ENCODE measurements around the gene RNF223.
"Not testable (repeated sequence)": the region's sequence is repeated elsewhere in the genome, so short reads cannot be mapped to it uniquely, and the experiment has no call there.

RNF223 gene

GRCh38 chr1:1041873-1042272 lies 32.2 kb downstream of the RNF223 start:
- no peak for DNase-seq

- DNase-seq, result no peak
Observed at GRCh38 chr1:1041092-1041523, 33.0 kb downstream of the RNF223 start.

DNA sequence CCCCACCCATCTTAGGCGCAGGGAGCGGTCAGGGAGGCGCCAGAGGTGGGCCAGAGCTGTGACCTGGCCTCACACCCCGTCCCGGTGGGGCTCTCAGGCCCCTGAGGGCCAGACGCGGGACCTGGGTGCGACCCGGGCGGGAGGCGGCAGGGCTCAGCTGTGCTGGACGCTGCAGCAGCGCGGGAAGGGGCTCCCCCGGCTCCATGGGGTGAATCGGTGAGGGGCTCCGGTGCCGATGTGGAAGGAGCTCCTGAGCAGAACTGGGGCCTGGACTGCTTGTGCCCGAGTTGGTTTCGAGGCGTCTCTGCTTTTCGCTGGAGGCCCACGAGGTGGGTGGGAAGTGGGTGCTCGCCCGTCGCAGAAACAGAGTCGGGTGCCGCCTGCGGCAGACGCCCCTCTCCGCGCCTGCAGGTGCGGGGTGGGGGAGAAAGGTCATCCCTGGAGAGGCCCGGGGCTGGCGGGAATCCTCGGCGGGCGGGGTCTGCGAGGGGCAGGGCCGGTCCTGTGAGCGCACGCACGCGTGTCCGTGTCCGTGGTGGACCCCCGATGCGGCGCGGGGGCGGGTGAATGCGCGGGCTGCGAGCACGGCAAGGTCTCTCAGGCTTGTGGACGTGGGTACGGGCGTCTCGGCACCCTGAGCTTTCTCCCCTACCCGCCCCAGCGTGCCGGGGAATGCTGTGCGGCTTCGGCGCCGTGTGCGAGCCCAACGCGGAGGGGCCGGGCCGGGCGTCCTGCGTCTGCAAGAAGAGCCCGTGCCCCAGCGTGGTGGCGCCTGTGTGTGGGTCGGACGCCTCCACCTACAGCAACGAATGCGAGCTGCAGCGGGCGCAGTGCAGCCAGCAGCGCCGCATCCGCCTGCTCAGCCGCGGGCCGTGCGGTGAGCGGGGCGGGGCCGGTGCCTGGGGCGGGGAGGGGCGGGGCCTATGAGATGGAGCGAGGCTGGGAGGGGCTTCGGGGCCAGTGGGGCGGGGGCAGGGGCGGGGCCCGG lies 33.8 kb downstream of the RNF223 start:
- peak; percentile 16 for DNase-seq

- no peak for DNase-seq
Observed at GRCh38 chr1:1039145-1039910, 34.8 kb downstream of the RNF223 start.

DNA sequence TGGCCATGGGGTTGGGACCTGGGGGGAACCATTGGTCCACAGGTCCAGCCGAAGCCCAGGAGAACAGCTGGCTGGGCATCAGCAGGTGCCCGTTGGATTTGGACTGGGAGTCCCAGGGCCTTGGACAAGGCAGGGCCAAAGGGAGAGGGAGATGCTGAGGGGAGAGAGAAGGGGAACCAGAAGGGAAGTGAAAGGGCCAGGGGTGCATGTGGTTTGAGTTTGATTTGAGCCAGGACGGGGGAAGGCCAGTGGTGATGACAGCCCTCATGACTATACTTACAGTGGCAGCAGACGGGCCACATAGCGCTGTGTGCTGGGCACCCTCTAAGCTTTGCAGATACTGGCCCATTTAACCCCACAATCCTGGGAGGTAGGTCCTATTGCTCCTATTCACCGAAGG lies 35.4 kb downstream of the RNF223 start:
- DNase-seq, result no peak

GRCh38 chr1:1037366-1038327 lies 36.5 kb downstream of the RNF223 start:
- DNase-seq, result no peak

DNA sequence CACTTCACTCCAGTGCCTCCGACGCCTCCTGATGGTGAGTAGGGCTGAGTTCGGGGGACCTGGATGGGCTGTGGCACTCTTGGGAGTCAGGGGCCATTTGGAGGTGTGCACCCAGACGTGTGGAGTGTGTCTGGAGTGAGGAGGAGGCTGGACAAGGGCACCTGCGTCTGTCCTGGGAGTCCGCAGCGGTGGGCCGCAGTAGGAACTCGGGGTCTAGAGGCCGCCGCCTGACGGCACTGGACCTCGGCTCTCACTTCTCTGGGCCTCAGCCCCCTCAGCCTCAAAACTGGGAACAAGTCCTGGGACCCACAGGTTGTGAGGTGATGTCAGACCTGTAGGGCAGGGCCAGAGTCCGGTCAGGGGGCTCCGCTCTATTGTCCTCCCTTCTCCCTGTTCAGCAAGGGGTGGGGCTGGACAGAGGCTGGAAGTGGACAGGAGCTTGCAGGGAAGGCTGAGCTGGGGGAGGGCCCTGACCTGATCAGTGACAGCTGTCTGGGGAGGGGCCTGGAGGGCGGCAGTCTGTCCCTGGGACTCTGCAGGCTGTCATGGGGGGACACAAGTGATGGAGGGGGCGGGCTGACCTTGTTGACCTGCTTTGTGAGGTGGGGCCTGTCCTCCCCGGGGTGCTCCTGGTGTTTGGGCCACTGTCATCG lies 38.7 kb downstream of the RNF223 start:
- DNase-seq, result no peak

- DNase-seq, result no peak
Observed at GRCh38 chr1:1034439-1034781, 39.7 kb downstream of the RNF223 start.

DNA sequence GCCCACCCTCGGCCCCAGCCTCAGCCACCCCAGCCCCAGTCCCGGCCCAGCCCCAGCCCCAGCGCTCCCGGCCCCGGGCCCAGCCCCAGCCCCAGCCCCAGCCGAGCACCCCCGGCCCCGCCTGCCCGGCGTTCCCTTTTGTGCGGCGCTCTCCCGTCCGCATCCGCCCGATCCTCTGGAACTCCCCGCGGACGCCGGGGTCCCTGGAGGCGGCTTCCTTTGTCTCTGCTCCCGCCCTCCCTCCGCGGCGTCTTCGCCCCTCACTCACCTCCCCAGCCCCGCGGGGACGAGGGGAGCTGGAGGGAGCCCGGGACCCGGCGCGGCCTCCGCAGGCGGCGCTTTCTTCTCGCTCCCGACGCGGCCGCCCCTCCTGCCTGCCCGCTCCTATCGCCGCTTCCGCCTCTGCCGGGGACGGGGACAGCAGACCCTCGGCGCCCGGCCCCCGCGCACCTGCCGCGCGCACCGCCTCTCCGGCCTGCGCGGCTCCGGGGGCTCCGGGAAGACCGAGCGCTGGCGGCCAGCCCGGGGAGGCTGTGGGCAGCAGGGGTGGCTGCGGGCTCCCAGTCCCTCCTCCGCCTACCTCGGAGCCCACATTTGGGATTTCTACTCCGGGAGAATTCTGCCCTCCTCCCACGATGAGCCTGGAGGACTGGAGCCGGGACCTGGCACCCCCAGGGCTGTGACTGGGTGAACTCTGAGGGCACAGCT lies 40.2 kb downstream of the RNF223 start:
- DNase-seq, result no peak

DNA sequence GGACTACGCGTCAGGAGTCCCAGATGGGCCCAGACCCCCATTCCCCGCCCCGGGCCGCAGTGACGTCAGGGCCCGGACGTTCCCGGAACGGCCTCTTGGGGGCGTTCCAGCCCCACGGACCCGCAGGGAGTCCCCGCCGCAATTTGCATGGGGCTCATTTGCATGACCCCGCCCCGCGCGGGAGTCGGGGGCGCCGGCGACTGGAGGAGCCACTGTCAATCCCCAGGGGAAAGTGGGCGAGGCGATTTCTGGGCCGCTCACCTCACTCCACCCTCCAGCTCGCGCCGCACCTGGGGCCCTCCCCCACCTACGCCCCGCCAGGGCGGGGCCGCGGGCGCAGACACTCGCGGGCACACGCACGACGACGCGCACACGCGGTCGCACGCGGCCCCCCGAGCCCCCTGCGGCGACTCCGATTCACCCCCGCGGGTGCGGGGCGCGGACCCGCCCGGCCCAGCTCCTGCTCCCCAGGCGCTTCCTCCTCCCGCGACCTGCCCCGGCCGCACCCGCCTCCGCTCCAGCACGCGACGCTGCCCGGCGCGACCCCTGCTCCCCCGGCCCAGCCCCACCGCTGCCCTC lies 41.0 kb downstream of the RNF223 start:
- DNase-seq, result peak; percentile 92

GRCh38 chr1:1032424-1032823 lies 41.7 kb downstream of the RNF223 start:
- DNase-seq, result no peak

- no peak for DNase-seq
Observed at GRCh38 chr1:1031659-1032235, 42.4 kb downstream of the RNF223 start.

DNA sequence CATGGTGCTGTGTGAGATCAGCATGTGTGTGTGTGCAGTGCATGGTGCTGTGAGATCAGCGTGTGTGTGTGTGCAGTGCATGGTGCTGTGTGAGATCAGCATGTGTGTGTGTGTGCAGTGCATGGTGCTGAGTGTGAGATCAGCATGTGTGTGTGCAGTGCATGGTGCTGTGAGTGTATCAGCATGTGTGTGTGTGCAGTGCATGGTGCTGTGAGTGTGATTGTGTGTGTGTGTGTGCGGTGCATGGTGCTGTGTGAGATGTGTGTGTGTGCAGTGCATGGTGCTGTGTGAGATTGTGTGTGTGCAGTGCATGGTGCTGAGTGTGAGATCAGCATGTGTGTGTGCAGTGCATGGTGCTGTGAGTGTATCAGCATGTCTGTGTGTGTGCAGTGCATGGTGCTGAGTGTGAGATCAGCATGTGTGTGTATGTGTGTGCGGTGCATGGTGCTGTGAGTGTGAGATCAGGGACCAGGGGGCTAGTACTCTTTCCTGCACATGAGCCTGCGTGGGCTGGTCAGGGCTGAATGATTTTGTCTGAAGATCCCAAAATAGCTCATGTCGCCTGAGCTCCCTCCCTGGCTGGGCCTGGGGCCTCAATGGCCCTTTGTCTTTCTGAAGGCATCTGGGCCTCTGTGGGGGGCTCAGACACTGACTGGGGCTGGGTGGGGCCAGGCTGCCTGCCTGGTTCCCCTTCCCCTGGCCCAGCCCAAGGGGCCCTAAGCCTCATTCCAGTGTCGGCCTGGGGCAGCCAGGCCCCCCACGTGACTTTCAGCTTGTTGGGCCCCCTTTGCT lies 43.0 kb downstream of the RNF223 start:
- DNase-seq, result not testable (repeated sequence)

DNA sequence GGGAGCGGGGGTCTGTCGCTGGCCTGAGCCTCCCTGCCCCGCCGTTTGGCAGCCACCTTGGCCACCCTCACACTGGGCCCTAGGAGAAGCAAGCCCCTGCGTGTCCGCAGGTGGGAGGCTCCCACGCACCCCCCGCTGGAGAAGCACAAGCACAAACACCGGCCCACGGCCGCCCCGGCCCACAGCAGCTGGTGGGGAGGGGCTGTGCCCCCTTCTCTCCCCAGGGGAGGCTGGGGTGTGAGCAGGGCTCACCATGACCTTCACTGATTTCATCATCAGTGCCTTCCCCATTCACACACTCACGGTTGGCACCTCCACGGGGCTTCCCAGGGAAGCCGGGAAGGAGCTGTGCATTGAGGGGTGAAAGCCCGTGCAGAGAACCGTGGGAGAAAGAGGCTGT lies 46.3 kb downstream of the RNF223 start:
- no peak for DNase-seq

- no peak for DNase-seq
Observed at GRCh38 chr1:1026599-1027413, 47.3 kb downstream of the RNF223 start.

DNA sequence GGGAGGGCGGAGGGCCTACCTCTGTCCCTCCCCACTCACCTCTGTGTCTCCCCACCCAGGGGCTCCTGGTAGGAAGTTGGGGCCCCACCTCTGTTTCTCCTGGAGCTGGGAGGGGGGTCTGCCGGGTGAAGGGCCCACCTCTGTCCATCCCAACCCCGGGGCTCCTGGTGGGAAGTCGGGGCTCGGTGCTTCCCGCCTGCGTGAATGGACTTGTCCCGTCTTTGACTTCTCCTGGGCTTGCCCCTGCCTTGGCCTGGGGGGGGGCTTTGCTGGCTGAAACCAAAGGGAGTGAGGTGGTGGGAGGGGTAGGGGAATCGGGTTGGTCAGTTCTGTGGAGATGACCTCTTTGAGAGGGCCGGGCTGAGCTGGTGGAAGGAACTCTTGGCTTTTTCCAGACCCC lies 48.4 kb downstream of the RNF223 start:
- DNase-seq, result no peak

- DNase-seq, result no peak
Observed at GRCh38 chr1:1024771-1025699, 49.1 kb downstream of the RNF223 start.
